Thyroid gland (tissue), 4 donors: ENCODE results near the gene PAXX.

Source experiments
- POLR2A ChIP-seq, 2 donors: fragments of 450-650 bp; IDR thresholded peaks; one replicate each; pipeline ENCODE4 v1.6.1; 2017; ENCODE audit warnings: antibody characterized with exemption in 2 of 2, mild to moderate bottlenecking in 2 of 2, moderate library complexity in 1 of 2
- TF ChIP-seq, protein P1 (sequence below), 6 experiments: fragments of 200-600 bp in 3 of 6; fragments of 450-650 bp in 3 of 6; sonication (generic) in 3 of 6; IDR thresholded peaks; one replicate each; pipeline ENCODE4 v1.5.1; 2016 to 2019; ENCODE audit warnings: antibody characterized with exemption in 6 of 6, mild to moderate bottlenecking in 2 of 6, inconsistent platforms in 1 of 6, moderate library complexity in 1 of 6

DNA sequence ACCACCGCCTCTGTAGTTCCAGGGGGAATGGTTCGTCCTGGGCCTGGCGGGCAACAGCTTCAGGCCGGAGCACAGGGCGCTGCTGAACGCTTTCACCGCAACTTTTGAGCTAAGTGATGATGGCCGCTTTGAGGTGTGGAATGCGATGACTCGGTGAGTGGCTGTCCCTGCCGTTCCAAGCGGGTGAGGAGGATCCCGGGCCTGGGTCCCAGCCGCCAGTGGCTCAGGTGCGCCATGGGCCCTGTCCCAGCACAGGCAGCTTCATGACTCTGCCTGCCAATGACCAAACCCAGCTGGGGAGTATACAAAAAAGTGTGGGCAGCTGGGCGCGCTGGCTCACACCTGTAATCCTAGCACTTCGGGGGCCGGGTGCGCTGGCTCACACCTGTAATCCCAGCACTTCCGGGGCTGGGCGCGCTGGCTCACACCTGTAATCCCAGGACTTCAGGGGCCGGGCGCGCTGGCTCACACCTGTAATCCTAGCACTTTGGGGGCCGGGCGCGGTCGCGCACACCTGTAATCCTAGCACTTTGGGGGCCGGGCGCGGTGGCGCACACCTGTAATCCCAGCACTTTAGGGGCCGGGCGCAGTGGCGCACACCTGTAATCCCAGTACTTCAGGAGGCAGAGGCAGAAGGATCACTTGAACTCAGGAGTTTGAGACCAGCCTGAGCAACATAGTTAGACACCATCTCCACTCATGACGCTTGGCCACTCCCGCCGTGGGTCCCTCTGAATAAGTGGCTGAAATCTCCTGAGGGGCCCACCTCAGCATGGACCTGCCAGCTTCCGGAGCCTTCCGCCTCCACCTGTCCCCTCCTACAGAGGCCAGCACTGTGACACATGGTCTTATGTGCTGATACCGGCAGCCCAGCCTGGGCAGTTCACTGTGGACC lies 39.1 kb upstream of the PAXX start:
- no peak for TF ChIP-seq POLR2A (IDR thresholded peaks at IDR 0.05)
- TF ChIP-seq, protein P1, sequence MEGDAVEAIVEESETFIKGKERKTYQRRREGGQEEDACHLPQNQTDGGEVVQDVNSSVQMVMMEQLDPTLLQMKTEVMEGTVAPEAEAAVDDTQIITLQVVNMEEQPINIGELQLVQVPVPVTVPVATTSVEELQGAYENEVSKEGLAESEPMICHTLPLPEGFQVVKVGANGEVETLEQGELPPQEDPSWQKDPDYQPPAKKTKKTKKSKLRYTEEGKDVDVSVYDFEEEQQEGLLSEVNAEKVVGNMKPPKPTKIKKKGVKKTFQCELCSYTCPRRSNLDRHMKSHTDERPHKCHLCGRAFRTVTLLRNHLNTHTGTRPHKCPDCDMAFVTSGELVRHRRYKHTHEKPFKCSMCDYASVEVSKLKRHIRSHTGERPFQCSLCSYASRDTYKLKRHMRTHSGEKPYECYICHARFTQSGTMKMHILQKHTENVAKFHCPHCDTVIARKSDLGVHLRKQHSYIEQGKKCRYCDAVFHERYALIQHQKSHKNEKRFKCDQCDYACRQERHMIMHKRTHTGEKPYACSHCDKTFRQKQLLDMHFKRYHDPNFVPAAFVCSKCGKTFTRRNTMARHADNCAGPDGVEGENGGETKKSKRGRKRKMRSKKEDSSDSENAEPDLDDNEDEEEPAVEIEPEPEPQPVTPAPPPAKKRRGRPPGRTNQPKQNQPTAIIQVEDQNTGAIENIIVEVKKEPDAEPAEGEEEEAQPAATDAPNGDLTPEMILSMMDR (IDR thresholded peaks at IDR 0.05): no peak
